ENCODE results near the gene KLHL18.

DNA sequence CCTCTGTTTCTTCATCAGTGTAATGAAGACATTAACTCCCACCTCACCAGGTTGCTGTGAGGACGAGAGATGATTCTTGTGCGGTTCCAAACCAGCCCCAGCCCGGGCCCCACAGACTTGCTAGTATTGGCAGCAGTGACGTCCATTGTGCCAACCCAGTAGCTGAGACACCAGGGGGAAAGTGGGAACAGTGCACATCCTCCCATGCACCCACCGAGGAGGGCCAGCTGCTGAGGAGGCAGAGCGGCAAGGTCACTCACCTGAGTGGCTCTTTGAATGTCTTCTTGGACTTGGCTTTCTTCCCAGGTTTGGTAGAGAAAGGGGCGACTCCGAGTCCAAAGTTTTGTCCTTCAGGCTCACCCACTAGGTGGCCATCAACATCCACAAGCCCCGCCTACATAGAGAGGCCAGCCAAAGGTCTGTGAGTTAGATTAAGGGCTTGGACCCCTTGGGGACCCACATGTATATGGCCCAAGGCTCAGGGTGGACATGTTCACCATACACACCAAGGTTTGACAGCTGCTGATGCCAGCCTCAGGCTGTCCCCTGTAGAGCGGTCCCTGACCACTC is 38.1 kb upstream of the KLHL18 start:
- TF ChIP-seq POLR2A (IDR thresholded peaks at IDR 0.05): no peak
- TF ChIP-seq, protein P1, sequence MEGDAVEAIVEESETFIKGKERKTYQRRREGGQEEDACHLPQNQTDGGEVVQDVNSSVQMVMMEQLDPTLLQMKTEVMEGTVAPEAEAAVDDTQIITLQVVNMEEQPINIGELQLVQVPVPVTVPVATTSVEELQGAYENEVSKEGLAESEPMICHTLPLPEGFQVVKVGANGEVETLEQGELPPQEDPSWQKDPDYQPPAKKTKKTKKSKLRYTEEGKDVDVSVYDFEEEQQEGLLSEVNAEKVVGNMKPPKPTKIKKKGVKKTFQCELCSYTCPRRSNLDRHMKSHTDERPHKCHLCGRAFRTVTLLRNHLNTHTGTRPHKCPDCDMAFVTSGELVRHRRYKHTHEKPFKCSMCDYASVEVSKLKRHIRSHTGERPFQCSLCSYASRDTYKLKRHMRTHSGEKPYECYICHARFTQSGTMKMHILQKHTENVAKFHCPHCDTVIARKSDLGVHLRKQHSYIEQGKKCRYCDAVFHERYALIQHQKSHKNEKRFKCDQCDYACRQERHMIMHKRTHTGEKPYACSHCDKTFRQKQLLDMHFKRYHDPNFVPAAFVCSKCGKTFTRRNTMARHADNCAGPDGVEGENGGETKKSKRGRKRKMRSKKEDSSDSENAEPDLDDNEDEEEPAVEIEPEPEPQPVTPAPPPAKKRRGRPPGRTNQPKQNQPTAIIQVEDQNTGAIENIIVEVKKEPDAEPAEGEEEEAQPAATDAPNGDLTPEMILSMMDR (IDR thresholded peaks at IDR 0.05): no peak

Measured in sigmoid colon (tissue), 3 donors.